ENCODE data around the gene PNPLA6. TPM values are rescaled to one million over a fixed set of nuclear protein-coding genes. Genes with fewer than 3 reads are reported as not detected.

The PNPLA6 gene
- total and polyA plus RNA-seq, 2 of the 13 experiments (the other 11 are each of a cell fraction or from before 2014, with no cell fraction given), result 24.9 to 28.2 TPM

- ChIA-PET CTCF (ENCODE audit: low intra/inter-chr PET ratio, low total read pairs) (no interaction called here), POLR2A (no interaction called here)
- 96% methylated on average over 20 of the region's 20 CpGs for WGBS (ENCODE audit: low lambda C conversion rate)
Measured at GRCh38 chr19:7524992-7525739, 10.4 kb upstream of the PNPLA6 start.

DNA sequence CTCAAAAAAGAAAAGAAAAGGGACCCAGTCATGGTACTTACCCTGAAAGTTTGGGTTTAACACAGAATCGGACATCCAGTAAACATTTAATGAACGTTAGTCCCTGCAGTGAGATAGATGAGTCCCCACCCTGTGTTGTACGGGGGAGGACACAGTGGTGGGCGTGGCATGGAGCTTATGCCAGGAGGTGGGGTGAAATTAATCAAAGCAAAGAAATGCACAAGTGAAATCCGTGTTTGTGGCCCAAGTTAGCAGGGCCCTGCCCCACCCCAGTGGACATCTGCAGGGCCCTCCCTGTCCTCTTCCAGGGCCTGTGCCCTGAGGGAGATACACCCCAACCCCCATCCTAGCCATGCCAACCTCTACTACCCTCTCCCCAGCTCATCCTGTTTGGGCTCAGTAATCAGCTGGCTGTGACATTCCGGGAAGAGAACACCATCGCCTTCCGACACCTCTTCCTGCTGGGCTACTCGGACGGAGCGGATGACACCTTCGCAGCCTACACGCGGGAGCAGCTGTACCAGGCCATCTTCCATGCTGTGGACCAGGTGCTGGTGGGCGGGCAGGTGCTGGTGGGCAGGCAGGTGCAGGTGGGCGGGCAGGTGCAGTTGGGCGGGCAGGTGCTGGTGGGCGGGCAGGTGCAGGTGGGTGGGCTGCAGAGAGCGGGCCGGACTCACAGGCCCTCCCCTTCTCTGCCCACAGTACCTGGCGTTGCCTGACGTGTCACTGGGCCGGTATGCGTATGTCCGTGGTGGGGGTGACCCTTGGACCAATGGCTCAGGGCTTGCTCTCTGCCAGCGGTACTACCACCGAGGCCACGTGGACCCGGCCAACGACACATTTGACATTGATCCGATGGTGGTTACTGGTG, 9.2 kb upstream of the PNPLA6 start:
- TF ChIP-seq, protein P1, sequence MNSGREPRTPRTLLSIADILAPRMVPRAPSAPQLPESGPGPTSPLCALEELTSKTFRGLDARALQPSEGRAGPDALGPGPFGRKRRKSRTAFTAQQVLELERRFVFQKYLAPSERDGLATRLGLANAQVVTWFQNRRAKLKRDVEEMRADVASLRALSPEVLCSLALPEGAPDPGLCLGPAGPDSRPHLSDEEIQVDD (CRISPR knock-in tag; IDR thresholded peaks at IDR 0.05; ENCODE audit: borderline replicate concordance), result no peak
- no peak for TF ChIP-seq JUNB (CRISPR knock-in tag; IDR thresholded peaks at IDR 0.05; ENCODE audit: borderline replicate concordance)
- Histone ChIP-seq H3K9me3 (ENCODE audit: low read length) (no peaks in the 10 kb centered on the region), H3K27me3 (ENCODE audit: control insufficient read depth in 1 of 2, insufficient read depth in 2 of 2, low read length in 2 of 2) (no peaks in the 10 kb centered on the region), H3K4me1 (ENCODE audit: insufficient read depth, low read length) (peaks cover 15% of the 10 kb centered on the region), H3K36me3 (replicated peaks in 1 of 2; ENCODE audit: control insufficient read depth in 1 of 2, insufficient read depth in 2 of 2, low read length in 2 of 2) (peaks cover 0 to 2% of the 10 kb centered on the region in 2 experiments; a peak in 2 of 5 replicates), H3K9ac (ENCODE audit: insufficient read depth, low read depth, low read length) (no peak overlapping the region), H3K27ac (ENCODE audit: extremely low read length, insufficient read depth, low read length) (no peak overlapping the region), H3K4me3 (replicated peaks in 1 of 3; ENCODE audit: insufficient read depth in 1 of 3, low read depth in 2 of 3, low read length in 3 of 3) (no peak overlapping the region), H4K20me1 (ENCODE audit: insufficient read depth, low read length) (no peaks in the 10 kb centered on the region), H3K79me2 (ENCODE audit: insufficient read depth, low read length) (no peaks in the 10 kb centered on the region), H2AFZ (ENCODE audit: low read length) (no peak overlapping the region), H3K4me2 (ENCODE audit: low read depth, low read length) (no peak overlapping the region)
- ChIA-PET POLR2A (no interaction called here), CTCF (ENCODE audit: low intra/inter-chr PET ratio, low total read pairs) (no interaction called here)
- DNase-seq (ENCODE audit: low spot score) (no peak), FAIRE-seq (no peak), ATAC-seq (no peak)
- intact Hi-C loops (cut with micrococcal nuclease; ENCODE audit: unreplicated experiment), result no loop called here
- 98% methylated on average over 18 of the region's 31 CpGs for WGBS (ENCODE audit: low lambda C conversion rate)
- in situ Hi-C loops (cut with HindIII; ENCODE audit: extremely low pct_ligation_motif_present, low pct_unique_long_range_greater_than_20kb), result no loop called here
- no TSS peak for BruUV-seq (replicated peaks)

More at GRCh38 chr19:7524992-7525739, 10.4 kb upstream of the PNPLA6 start:
- Histone ChIP-seq H3K79me2 (ENCODE audit: insufficient read depth, low read length) (no peaks in the 10 kb centered on the region), H3K9ac (ENCODE audit: insufficient read depth, low read depth, low read length) (no peak overlapping the region), H3K27me3 (ENCODE audit: control insufficient read depth in 1 of 2, insufficient read depth in 2 of 2, low read length in 2 of 2) (no peaks in the 10 kb centered on the region), H3K36me3 (replicated peaks in 1 of 2; ENCODE audit: control insufficient read depth in 1 of 2, insufficient read depth in 2 of 2, low read length in 2 of 2) (peaks cover 0 to 2% of the 10 kb centered on the region in 2 experiments; a peak in 2 of 5 replicates), H2AFZ (ENCODE audit: low read length) (no peak overlapping the region), H3K4me2 (ENCODE audit: low read depth, low read length) (no peak overlapping the region), H3K27ac (ENCODE audit: extremely low read length, insufficient read depth, low read length) (no peak overlapping the region), H3K4me3 (replicated peaks in 1 of 3; ENCODE audit: insufficient read depth in 1 of 3, low read depth in 2 of 3, low read length in 3 of 3) (no peak overlapping the region), H4K20me1 (ENCODE audit: insufficient read depth, low read length) (no peaks in the 10 kb centered on the region), H3K9me3 (ENCODE audit: low read length) (no peaks in the 10 kb centered on the region), H3K4me1 (ENCODE audit: insufficient read depth, low read length) (peaks cover 15% of the 10 kb centered on the region)
- intact Hi-C loops (cut with micrococcal nuclease; ENCODE audit: unreplicated experiment) (no loop called here), in situ Hi-C loops (cut with HindIII; ENCODE audit: extremely low pct_ligation_motif_present, low pct_unique_long_range_greater_than_20kb) (no loop called here)
- no peak for TF ChIP-seq TFDP1 (CRISPR knock-in tag; IDR thresholded peaks at IDR 0.05; ENCODE audit: borderline replicate concordance)
- no peak for TF ChIP-seq KLF16 (CRISPR knock-in tag; IDR thresholded peaks at IDR 0.05)
- peak; percentile 95 for TF ChIP-seq ZNF768 (CRISPR knock-in tag; IDR thresholded peaks at IDR 0.05)
- DNase-seq (ENCODE audit: low spot score) (no peak), ATAC-seq (no peak), FAIRE-seq (no peak)
- BruUV-seq (replicated peaks), result no TSS peak

Measured in HepG2 (cell line).